ENCODE results near the gene CHPF. TPM values are rescaled to one million over a fixed set of nuclear protein-coding genes. Genes with fewer than 3 reads are reported as not detected.

The CHPF gene
- total RNA-seq, 1 donor from 2014 or later = 81.0 TPM

GRCh38 chr2:219573166-219573565 is 29.6 kb upstream of the CHPF start:
- Mint-ChIP-seq H3K4me1 (peaks cover 44% of the 10 kb centered on the region), H3K27ac (peak overlapping the region; percentile 16), H3K27me3 (ENCODE audit: low read depth) (no peaks in the 10 kb centered on the region), H3K9me3 (no peaks in the 10 kb centered on the region), H3K4me3 (peak overlapping the region; percentile 13), H3K36me3 (peaks cover 2% of the 10 kb centered on the region)
- TF ChIP-seq CTCF (IDR thresholded peaks at IDR 0.05; ENCODE audit: unreplicated experiment) = no peak
- DNase-seq (ENCODE audit: low spot score in 2 of 2, unreplicated experiment in 2 of 2) = no peak

- no peak for DNase-seq (ENCODE audit: low spot score in 2 of 2, unreplicated experiment in 2 of 2)
- H3K4me1 Mint-ChIP-seq = peaks cover 41% of the 10 kb centered on the region
- no peak for TF ChIP-seq CTCF (IDR thresholded peaks at IDR 0.05; ENCODE audit: unreplicated experiment)
These were observed 28.8 kb upstream of the CHPF start, which contains the start of gene INHA for GRCh38 chr2:219572237-219573001. TSS of gene INHA (plus strand) at chr2:219572310. CDS start at chr2:219572375, 65 bp downstream.

GRCh38 chr2:219571311-219572236 is 28.0 kb upstream of the CHPF start, which contains the start of gene OBSL1:
TSS of gene OBSL1 (minus strand) at chr2:219571539. CDS start at chr2:219571232, 307 bp downstream.
- Mint-ChIP-seq H3K4me3 (peak within 1 kb of the TSS; percentile 65), H3K27ac (peak within 1 kb of the TSS; percentile 77), H3K9me3 (no peaks in the 10 kb centered on the region), H3K4me1 (peaks cover 33% of the 10 kb centered on the region), H3K27me3 (ENCODE audit: low read depth) (no peaks in the 10 kb centered on the region), H3K36me3 (peaks cover 8% of the 10 kb centered on the region)
- DNase-seq (ENCODE audit: low spot score in 2 of 2, unreplicated experiment in 2 of 2) = peak; percentile 64 to 78
- no peak for TF ChIP-seq CTCF (IDR thresholded peaks at IDR 0.05; ENCODE audit: unreplicated experiment)

More at GRCh38 chr2:219572237-219573001, 28.8 kb upstream of the CHPF start, which contains the start of gene INHA:
- Mint-ChIP-seq H3K27me3 (ENCODE audit: low read depth) (no peaks in the 10 kb centered on the region), H3K27ac (peak within 1 kb of the TSS; percentile 77), H3K9me3 (no peaks in the 10 kb centered on the region), H3K4me3 (peak within 1 kb of the TSS; percentile 60), H3K36me3 (peaks cover 4% of the 10 kb centered on the region)

GRCh38 chr2:219570924-219571310 is 27.3 kb upstream of the CHPF start:
- peaks cover 26% of the 10 kb centered on the region for H3K4me1 Mint-ChIP-seq
- H3K9me3 Mint-ChIP-seq = no peaks in the 10 kb centered on the region
- H3K4me3 Mint-ChIP-seq = peak overlapping the region; percentile 63
- no peak for DNase-seq (ENCODE audit: low spot score in 2 of 2, unreplicated experiment in 2 of 2)
- H3K27ac Mint-ChIP-seq = no peak overlapping the region
- TF ChIP-seq CTCF (IDR thresholded peaks at IDR 0.05; ENCODE audit: unreplicated experiment) = no peak
- H3K36me3 Mint-ChIP-seq = peaks cover 15% of the 10 kb centered on the region
- H3K27me3 Mint-ChIP-seq (ENCODE audit: low read depth) = no peaks in the 10 kb centered on the region

GRCh38 chr2:219570194-219570923 is 26.8 kb upstream of the CHPF start:
- H3K27me3 Mint-ChIP-seq (ENCODE audit: low read depth) = no peaks in the 10 kb centered on the region
- H3K36me3 Mint-ChIP-seq = peaks cover 18% of the 10 kb centered on the region
- peak overlapping the region; percentile 85 for H3K27ac Mint-ChIP-seq
- peak overlapping the region; percentile 77 for H3K4me3 Mint-ChIP-seq
- peak in 1 of 2 experiments; percentile 53 for DNase-seq (ENCODE audit: low spot score in 2 of 2, unreplicated experiment in 2 of 2)
- no peak for TF ChIP-seq CTCF (IDR thresholded peaks at IDR 0.05; ENCODE audit: unreplicated experiment)
- H3K4me1 Mint-ChIP-seq = peaks cover 26% of the 10 kb centered on the region
- H3K9me3 Mint-ChIP-seq = no peaks in the 10 kb centered on the region
